HG02642 (cell line): ENCODE results near the gene FPR3.
"Not testable (repeated sequence)": the region's sequence is repeated elsewhere in the genome, so short reads cannot be mapped to it uniquely, and the experiment has no call there.

Experiments
- ATAC-seq: cut with Tn5 transposase; IDR thresholded peaks from one replicate; pipeline ENCODE4 v1.9.1; 2021; ENCODE audit warnings: mild to moderate bottlenecking; ENCODE audit not compliant: unreplicated experiment, poor library complexity

Gene FPR3, protein sequence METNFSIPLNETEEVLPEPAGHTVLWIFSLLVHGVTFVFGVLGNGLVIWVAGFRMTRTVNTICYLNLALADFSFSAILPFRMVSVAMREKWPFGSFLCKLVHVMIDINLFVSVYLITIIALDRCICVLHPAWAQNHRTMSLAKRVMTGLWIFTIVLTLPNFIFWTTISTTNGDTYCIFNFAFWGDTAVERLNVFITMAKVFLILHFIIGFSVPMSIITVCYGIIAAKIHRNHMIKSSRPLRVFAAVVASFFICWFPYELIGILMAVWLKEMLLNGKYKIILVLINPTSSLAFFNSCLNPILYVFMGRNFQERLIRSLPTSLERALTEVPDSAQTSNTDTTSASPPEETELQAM

DNA sequence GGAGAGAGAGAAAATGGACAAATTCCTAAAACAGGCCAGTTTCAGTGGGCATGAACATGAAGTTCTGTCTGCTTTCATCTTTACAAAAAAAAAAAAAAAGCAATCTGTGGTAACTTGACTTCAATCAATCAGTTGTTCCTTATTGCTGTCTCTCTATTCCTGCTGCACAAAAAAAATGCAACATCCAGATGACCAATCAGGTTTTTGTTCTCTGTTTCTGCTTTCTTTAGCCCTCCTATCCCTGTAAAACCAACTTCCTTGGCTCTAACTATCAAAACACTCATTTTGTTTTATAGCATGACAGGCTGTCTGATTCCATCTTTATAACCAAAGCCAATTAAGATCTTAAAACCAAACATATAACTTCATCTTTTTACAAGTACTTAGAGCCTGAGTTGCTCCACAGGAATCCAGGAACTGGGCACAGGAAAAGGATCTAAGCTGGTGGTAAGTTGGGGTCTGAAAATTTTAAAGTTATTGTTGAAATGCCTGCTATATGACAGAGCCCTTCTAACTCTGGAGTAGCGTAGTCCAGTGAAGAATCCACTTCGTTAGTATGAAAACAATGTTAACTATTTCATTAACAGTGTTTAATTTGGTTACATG lies at the start of gene FPR3:
Gene FPR3 (plus strand): TSS at position 273 of the 606 bp plus-strand sequence. CDS start 28,592 bp downstream, outside the sequence.
- no peak for ATAC-seq

DNA sequence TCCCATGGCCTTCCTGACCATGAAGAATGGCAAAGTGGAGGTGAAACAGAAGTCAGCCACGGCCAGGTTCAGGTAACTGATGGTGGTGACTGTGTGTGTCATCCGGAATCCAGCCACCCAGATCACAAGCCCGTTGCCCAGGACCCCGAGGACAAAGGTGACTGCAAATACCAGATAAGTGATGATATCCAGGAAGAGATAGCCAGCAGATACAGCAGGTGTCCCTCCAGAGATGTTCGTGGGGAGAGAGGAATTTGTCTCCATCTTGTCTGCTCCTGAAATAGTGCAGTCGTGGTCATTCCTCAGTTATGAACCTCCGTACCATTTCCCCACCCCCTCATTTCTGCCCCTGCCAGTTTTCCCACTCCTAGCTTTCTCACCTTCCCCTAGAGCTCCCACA lies 48.2 kb upstream of the FPR3 start:
- ATAC-seq: no peak

DNA sequence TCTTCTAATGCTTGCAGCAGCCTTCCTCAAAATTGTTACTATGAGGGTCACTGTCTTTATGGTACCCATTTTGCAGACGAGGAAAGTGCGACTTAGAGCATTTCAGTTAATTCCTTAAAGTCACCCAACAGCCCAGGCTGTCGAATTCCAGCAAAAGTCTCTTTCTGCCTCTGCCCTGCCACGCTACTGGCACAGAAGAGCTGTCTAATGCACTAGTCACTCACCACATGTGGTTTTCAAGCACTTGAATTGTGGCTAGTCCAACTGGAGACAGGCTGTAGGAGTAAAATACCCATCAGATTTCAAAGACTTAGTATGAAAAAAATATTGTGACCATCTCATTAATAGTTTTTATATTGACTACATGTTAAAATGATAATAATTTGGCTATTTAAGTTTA lies 45.0 kb upstream of the FPR3 start:
- ATAC-seq: no peak

DNA sequence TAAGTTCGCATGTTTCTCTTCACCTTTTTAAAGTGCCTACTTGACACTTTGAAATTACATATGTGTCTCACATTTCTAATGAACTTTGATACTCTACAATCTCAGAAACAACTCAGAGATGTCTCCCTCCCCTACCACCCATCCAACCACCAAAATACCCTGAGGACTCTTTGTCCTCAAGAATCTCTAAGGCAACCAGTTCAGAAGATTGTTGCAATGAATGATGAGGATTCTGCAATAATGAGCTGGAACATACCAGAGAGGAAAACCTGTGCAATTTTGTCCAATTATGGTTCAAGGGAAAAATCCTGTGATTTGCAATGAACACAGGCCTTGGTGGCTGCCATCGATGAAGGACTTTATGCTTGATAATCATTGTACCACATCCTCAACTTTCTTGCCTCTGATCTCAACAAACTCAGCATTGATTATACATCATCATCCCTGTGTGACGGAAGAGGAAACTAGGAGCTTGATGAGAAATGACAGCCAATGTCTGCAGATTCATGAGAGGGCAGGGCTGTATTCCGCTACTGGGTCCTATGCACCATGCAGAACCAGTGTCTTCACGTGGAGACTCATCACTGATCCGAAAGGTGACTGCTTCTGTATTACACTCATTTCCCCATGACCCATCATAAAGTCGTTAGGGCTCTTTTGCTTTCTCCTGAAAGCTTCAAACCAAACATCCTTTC lies 44.4 kb upstream of the FPR3 start:
- ATAC-seq: no peak

DNA sequence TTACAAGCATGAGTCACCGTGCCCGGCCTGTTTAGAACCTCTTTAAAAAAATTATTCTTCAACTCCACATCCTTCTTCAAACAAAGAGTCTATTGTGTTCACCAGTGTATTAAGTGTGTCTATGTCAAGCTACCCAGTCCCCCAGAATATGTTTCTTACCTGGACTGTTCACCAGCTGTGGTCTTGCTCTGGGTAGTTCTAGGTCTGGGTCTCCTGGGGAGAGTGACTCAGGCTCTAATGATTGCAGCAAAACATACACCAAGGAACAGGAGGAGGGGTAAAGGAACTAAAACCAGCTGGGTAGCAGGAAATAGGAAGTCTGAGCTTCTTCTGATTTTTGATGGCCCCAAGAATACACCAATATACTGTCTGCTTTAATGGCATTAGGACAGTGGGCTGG lies 43.3 kb upstream of the FPR3 start, which contains the start of gene FPR1:
Gene FPR1 (minus strand): TSS at position 224 of the 400 bp plus-strand sequence. CDS start 4,884 bp downstream, outside the sequence.
- no peak for ATAC-seq

DNA sequence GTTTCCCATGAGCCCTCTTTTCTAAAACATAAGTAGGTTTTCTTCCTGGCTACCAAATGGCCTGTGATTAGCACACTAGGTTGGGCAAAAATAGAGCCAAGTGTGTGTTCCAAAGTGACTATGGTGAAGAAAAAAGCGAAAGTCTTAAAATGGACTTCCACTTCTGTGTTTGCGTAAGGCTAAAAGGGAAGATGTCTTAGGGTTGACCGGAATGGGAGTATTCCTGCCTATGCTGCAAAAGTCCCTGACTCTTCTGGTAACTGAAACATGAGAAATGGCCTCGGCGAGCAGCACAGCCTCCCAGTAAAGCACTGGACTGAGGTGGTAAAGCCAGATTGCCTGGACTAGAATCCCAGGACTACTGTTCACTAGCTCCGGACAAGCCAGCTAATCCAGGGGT lies 40.8 kb upstream of the FPR3 start:
- no peak for ATAC-seq

DNA sequence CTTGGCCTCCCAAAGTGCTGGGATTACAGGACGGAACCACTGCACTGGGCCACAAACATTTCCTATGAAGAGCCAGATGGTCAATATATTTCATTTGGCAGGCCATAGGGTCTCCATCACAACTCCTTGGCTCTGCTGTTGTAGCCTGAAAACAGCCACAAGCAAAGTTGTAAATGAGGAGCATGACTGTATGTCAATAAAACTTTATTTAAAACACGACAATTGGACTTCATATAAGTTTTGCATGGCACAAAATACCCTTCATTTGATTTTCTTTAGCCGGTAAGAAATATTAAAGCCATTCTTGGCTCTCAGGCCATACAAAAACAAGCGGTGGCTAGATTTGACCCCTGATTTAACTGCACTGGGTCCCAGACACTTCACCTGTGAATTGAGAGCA lies 40.2 kb upstream of the FPR3 start:
- no peak for ATAC-seq

DNA sequence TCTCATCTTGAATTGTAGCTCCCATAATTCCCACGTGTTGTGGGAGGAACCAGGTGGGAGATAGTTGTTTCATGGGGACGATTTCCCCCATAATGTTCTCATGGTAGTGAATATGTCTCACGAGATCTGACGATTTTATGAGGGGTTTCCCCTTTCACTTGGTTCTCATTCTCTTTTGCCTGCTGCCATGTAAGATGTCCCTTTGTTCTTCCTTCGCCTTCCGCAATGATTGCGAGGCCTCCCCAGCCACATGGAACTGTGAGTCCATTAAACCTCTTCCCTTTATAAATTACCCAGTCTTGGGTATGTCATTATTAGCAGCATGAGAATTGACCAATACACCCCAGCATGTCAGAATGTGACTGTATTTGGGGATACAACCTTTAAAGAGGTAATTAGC lies 39.4 kb upstream of the FPR3 start:
- no peak for ATAC-seq

DNA sequence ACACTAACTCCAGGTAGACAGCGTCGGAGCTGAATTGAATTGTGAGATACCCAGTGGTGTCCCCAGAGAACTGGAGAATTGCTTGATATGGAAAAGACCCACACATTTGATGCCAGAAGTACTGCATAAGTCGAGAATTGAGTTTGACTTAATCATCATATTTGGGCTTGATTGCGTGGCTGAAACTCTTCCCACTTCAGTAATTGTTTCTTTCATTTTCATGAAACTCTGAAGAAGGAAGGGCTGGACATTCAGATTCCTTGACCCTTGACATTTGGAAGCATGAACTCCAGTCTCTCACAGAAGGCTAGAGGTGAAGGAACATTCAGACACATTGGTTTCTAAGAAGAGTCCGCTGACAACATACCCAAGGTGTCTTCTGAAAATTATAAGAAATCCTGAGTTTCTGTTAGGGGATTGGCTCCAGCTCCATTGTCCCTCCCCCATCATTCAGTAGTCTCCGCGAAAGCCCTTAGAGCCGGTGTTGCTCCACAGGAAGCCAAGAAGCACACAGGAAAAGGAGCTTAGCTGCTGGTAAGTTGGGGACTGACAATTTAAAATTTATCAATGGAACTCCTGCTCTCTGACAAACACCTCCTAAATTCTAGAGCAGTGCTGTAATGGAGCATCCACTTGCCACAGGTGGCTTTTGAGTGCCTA lies 34.1 kb upstream of the FPR3 start, which contains the start of gene FPR2:
Gene FPR2 (plus strand): TSS at position 484 of the 660 bp plus-strand sequence. CDS start 7,479 bp downstream, outside the sequence.
- ATAC-seq: no peak

DNA sequence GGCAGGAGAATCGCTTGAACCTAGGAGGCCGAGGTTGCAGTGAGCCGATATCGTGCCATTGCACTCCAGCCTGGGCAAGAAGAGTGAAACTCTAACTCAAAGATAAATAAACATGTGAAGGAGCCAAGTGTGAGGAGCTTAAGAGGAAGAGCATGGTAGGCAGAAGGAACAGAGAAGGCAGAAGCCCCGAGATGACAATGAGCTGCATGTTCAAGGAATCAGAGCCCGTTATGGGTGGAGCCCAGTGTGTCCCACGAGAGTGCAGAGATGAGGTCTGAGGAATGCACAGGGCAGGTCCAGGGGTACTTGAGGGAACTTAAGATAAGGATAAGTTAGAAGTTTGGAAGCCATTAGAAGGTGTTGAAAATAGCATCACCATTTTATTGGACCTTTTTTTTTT lies 33.3 kb upstream of the FPR3 start:
- ATAC-seq: no peak

DNA sequence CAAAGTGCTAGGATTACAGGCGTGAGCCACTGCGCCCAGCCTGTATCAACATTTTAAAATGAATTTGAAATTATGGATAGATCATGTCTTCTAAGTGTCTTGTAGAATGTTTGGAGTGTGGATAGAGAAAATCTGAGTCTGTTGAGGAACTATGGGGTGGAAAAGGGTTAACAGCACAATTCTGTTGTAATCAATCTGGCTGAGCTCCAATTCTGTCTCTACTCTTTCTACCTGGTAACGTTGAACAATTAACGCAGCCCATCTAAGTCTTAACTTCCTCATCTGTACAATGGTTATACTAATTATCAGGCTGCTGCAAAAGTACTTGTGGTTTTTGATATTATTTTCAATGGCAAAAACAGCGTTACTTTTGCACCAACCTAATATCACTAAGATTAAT lies 29.9 kb upstream of the FPR3 start:
- ATAC-seq: no peak

DNA sequence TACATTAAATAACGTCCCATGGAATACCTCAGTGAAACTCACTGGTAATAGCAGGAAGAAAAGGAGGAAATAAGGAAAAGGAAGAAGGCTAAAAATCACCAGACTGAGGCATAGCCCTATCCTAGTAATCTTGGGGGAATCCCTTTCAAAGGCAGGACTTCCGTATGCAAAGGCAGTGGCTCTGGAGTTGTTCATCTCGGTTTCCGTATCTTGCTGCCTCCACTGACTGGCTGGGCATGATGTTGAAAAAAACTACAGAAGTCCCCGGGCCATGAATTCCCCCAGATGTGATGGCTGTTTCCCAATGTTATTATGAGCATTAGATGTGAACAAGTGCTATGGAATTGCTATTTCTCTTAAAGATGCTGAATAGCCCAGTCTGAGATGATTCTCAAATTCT lies 28.5 kb upstream of the FPR3 start:
- ATAC-seq: no peak

DNA sequence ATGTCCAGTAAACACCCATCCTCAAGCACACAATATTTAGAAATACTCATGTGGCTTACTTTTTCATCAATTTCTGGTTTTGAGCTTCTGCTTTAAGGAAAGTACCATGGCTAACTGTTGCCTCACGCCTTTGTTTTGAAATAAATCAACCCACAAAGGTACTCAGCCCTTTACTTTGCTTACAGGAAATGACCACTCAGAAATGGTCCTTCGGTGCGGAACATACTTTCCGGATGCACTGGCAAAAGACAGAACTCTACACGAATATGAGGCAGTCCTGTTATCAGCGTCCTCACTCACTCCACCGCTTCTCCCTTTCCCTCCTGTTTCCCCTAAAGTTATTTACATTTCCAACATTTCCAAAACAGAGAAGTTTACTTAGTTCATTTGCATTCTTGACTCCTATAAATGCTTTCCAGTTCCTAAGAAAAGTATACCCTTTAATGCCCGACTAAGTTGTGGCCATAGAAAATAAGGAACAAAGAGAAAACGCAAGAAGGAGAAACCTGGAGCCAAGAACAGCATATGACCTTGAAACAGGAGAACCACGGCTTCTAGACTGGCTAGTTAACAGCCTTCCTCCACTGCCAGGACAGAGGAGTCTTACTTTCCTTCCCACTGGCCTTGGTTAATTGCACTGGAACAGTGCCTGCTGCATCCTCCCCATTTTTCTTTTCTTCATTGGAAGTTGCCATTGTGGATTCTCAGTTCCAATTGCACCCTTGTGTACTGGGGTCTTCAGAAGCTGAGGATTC lies 23.4 kb upstream of the FPR3 start:
- ATAC-seq: no peak

DNA sequence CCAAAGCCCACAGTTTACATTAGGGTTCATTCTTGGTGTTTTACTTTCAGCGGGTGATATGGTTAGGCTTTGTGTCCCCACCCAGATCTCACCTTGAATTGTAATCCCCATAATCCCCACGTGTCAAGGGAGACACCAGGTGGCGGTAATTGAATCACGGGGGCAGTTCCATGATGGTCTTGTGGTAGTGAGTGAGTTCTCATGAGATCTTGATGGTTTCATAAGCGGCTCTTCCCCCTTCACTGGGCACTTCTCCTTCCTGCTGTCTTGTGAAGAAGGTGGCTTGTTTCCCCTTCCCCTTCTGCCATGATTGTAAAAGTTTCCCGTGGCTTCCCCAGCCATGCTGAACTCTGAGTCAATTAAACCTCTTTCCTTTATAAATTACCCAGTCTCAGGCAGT lies 22.0 kb upstream of the FPR3 start:
- ATAC-seq: no peak

DNA sequence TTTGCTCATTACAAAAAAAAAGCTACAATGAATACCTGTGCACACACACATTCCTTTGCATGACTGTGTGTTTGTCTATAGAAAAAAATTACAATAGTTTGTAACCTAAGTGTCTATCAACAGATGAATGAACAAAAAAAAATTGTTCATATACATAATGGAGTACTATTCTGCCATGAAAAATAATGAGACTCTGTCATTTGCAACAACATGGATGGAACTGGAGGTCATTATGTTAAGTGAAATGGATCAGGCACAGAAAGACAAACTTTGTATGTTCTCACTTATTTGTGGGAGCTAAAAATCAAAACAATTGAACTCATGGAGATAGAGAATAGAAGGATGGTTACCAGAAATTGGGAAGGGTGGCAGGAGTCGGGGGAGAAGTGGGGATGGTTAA lies 18.4 kb upstream of the FPR3 start:
- ATAC-seq: not testable (repeated sequence)

DNA sequence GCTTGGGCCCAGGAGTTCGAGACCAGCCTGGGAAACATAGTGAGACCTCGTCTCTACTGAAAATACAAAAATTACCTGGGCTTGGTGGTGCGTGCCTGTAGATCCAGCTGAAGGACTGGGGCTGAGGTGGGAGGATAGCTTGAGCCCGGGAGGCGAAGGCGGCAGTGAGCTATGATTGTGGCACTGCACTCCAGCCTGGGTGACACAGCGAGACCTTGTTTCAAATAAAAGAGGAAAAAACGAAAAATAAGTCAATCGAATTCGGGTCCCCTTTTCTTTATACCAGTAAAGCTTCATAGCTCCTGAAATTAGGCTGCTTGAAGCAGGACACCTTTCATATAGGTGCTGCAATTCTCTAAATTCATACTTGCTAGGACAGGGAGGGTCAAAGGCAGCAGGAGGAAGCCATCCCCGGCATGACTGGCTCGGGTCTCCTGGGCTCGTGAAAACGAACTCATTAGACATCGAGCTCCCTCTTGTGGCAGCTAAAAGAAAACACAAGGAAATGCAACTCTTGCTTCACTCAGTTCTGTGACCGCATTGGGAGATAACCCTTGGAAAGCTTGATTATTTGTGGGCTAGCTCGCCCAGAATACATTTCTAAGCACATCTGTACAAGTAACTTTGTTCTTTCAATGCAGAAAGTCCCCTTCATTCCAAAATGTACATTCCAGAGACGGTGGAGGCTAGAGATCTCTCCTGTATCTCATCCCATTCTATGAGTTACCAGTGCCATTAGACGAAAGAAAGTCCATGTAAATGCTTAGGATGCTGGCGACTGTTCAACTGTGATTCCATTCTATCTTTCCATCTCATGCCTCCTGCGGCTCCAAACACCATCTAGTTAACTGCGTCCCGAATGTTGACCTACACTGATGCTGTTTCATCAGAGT lies 17.1 kb upstream of the FPR3 start:
- ATAC-seq: no peak

DNA sequence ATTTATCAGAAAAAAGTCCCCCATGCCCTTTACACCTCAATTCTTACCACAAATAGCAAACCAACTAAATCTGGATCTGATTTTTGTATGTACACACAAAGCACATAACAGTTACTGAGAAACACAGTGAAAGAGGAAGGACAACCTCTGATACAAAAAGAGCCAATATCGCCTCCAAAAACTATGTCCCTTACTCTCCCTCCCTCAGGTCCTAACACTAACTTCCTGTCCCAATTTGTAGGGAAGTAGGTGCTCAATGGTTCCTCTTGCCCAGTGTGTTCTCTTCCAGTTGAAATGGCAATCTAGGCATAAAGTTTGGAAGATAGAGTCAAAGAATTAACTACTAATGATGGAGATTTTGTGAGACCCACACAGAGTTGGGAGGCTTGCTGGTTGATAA lies 15.8 kb upstream of the FPR3 start:
- ATAC-seq: no peak

DNA sequence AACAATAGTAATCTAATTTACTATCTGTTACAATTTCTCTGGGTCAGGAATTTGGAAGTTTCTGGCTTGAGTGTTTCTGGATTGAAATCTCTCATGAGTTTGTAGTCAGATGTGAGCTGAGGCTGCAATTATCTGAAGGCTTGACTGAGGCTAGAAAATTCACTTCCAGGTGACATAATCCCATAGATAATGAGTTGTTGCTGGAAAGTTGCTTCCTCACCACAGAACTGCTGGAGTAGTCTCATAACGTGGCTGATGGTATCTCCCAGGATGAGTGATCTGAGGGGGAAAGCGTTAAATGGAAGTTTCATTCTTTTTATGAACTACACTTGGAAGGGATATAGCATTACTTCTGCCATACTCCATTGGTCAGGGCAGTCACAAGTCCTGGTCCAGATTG lies 15.3 kb upstream of the FPR3 start:
- ATAC-seq: no peak

DNA sequence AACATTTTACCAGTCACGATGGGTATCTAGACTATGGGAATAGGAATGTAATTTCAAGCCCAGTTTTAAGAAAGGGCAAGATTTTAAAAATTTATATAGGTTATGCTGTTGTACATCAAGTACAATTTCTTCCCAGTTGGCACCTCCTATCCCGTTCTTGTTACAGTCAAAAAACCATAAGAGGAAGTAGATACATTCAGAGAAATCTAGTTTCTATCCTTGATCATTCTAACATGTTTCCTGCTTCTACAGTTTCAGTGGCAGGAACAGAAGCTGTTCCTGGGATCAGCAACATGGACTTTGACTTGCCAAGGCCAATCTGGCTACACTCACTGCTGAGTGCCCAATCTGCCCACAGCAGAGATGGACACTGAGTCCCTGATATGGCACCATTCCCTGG lies 14.7 kb upstream of the FPR3 start:
- ATAC-seq: no peak
